Panc1 (cell line): ENCODE results near the gene RGS9. TPM values are rescaled to one million over a fixed set of nuclear protein-coding genes. Genes with fewer than 3 reads are reported as not detected.

ENCODE experiments used
- ATAC-seq: fragments of 200-7000 bp; cut with Tn5 transposase; 2 replicates; pipeline ENCODE4 v1.9.1; 2020; ENCODE audit warnings: mild to moderate bottlenecking, moderate library complexity
- BruUV-seq: library from RNA; stranded (reverse); fragments of 400-500 nt; replicated peaks from 2 replicates; lab custom pipeline; 2021; lab: Mats Ljungman, UMichigan
- CTCF ChIA-PET: fragments of 300-600 bp; sonication (Branson Sonifier 250); formaldehyde crosslinking; loops from one replicate; lab custom pipeline; 2022; ENCODE audit warnings: antibody characterized with exemption; lab: Charles Lee
- POLR2A ChIA-PET: fragments of 300-600 bp; sonication (Branson Sonifier 250); formaldehyde crosslinking; loops from one replicate; lab custom pipeline; 2022; ENCODE audit warnings: antibody characterized with exemption; lab: Charles Lee
- DNase-seq: peaks from one replicate; pipeline ENCODE4 v3.0.0-alpha.2; 2010; ENCODE audit warnings: low read depth, low spot score
- H3K27ac ChIP-seq: 2 replicates; pipeline ENCODE4 v1.5.1; 2011; ENCODE audit warnings: mild to moderate bottlenecking, low read length, inconsistent platforms
- H3K27me3 ChIP-seq: fragments of 200-500 bp; sonication (Bioruptor generic); 2 replicates; pipeline ENCODE4 v1.6.0; 2014; ENCODE audit warnings: low read length, inconsistent platforms; ENCODE audit not compliant: control insufficient read depth, insufficient read depth
- H3K36me3 ChIP-seq: fragments of 200-500 bp; sonication (Bioruptor generic); 2 replicates; pipeline ENCODE4 v1.5.1; 2014; ENCODE audit warnings: inconsistent platforms, mild to moderate bottlenecking, low read length, moderate library complexity; ENCODE audit not compliant: control insufficient read depth, insufficient read depth
- H3K4me1 ChIP-seq: 2 replicates; pipeline ENCODE4 v1.5.1; 2011; ENCODE audit warnings: inconsistent platforms, mild to moderate bottlenecking, low read length, moderate library complexity; ENCODE audit not compliant: control insufficient read depth, insufficient read depth
- H3K4me3 ChIP-seq, 2 experiments: 2 replicates each; pipeline ENCODE4 v1.5.1; 2011 to 2012; ENCODE audit warnings: low read depth in 2 of 2, low read length in 2 of 2, mild to moderate bottlenecking in 2 of 2, inconsistent platforms in 1 of 2, moderate library complexity in 1 of 2
- H3K9me3 ChIP-seq: fragments of 200-500 bp; sonication (Bioruptor generic); 2 replicates; pipeline ENCODE4 v1.5.1; 2014; ENCODE audit warnings: low read depth, mild to moderate bottlenecking, inconsistent platforms, low read length, moderate library complexity; ENCODE audit not compliant: control insufficient read depth, insufficient read depth
- POLR2AphosphoS5 ChIP-seq: IDR thresholded peaks from 2 replicates; pipeline ENCODE4 v1.6.1; 2012; ENCODE audit warnings: mild to moderate bottlenecking, low read depth, low read length, moderate library complexity
- SIN3A ChIP-seq: IDR thresholded peaks from 2 replicates; pipeline ENCODE4 v1.6.1; 2012; ENCODE audit warnings: low read depth, mild to moderate bottlenecking, low read length, moderate library complexity, borderline replicate concordance; ENCODE audit not compliant: insufficient read depth
- TCF7L2 ChIP-seq: IDR thresholded peaks from 2 replicates; pipeline ENCODE4 v1.6.1; 2011; ENCODE audit warnings: mild to moderate bottlenecking, low read depth, low read length, inconsistent platforms
- in situ Hi-C: cut with HindIII; loops from 2 replicates; pipeline ENCODE4 v1.10.0; 2016; ENCODE audit warnings: low sequenced_read_pairs, low pct_unique_long_range_greater_than_20kb
- intact Hi-C: fragments of 100-400 bp; cut with micrococcal nuclease; formaldehyde crosslinking; loops from one replicate; pipeline ENCODE4 v1.10.0; 2022; ENCODE audit not compliant: unreplicated experiment
- total RNA-seq: library from RNA; stranded (reverse); gene quantifications from one replicate; pipeline ENCODE4 v1.2.1, GENCODE V29; 2021; ENCODE audit not compliant: unreplicated experiment
- TF ChIP-seq, protein P1 (sequence below), 2 experiments: IDR thresholded peaks; 2 replicates each; pipeline ENCODE4 v1.6.1; 2011 to 2012; ENCODE audit warnings: low read depth in 2 of 2, control low read depth in 1 of 2, low read length in 1 of 2, mild to moderate bottlenecking in 1 of 2, moderate library complexity in 1 of 2; ENCODE audit not compliant: insufficient read depth in 1 of 2
- TF ChIP-seq, protein P2 (sequence below): fragments of 450-650 bp; IDR thresholded peaks from 2 replicates; pipeline ENCODE4 v1.5.1; 2017; ENCODE audit warnings: mild to moderate bottlenecking

The RGS9 gene
- total RNA-seq, 1 experiment from 2014 or later, result 3.3 TPM

DNA sequence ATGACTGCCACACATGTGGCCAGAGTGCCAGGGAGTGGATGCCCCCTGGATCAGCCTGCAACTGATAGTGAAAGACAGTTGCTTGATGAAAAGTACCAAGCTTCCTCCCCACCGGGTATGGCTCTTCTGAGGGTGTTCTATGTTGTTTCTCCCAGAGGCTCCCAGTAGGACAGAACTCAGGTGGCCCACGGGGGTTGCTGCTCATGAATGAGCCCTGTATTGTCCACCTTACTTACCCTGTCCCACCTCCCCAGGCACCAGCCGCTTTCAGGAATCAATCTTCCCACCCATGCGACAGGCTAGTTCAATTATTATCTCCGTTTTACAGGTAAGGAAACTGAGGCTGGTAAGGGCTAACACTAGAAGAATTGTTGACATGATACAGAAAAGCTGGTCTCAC, 34.9 kb upstream of the RGS9 start:
- H3K4me3 ChIP-seq, result no peak overlapping the region
- POLR2A ChIA-PET, result no interaction called here
- CTCF ChIA-PET, result no interaction called here

DNA sequence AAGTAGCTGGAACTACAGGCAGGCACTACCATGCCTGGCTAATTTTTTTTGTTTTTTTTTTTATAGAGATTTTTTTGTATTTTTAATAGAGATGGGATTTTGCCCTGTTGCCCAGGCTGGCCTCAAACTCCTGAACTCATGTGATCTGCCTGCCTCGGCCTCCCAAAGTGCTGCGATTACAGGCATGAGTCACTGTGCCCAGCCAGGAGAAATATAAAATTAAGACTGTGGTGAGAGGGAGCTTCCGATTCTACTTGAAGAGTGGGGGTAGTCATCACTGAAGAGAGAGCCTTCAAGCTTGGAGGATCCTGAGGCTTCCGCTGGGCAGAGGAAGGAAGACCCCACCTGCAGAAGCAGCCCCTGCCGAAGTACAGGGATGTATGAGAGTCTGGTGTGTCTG, 34.4 kb upstream of the RGS9 start:
- in situ Hi-C loops, result no loop called here
- Histone ChIP-seq H3K27ac (no peak overlapping the region), H3K4me3 (no peak overlapping the region), H3K27me3 (no peaks in the 10 kb centered on the region), H3K9me3 (no peaks in the 10 kb centered on the region), H3K4me1 (no peaks in the 10 kb centered on the region), H3K36me3 (no peaks in the 10 kb centered on the region)
- TF ChIP-seq, protein P1, sequence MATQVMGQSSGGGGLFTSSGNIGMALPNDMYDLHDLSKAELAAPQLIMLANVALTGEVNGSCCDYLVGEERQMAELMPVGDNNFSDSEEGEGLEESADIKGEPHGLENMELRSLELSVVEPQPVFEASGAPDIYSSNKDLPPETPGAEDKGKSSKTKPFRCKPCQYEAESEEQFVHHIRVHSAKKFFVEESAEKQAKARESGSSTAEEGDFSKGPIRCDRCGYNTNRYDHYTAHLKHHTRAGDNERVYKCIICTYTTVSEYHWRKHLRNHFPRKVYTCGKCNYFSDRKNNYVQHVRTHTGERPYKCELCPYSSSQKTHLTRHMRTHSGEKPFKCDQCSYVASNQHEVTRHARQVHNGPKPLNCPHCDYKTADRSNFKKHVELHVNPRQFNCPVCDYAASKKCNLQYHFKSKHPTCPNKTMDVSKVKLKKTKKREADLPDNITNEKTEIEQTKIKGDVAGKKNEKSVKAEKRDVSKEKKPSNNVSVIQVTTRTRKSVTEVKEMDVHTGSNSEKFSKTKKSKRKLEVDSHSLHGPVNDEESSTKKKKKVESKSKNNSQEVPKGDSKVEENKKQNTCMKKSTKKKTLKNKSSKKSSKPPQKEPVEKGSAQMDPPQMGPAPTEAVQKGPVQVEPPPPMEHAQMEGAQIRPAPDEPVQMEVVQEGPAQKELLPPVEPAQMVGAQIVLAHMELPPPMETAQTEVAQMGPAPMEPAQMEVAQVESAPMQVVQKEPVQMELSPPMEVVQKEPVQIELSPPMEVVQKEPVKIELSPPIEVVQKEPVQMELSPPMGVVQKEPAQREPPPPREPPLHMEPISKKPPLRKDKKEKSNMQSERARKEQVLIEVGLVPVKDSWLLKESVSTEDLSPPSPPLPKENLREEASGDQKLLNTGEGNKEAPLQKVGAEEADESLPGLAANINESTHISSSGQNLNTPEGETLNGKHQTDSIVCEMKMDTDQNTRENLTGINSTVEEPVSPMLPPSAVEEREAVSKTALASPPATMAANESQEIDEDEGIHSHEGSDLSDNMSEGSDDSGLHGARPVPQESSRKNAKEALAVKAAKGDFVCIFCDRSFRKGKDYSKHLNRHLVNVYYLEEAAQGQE (IDR thresholded peaks at IDR 0.05; ENCODE audit: insufficient read depth in 1 of 2, low read depth in 2 of 2, low read length in 1 of 2), result no peak
- TF ChIP-seq, protein P2, sequence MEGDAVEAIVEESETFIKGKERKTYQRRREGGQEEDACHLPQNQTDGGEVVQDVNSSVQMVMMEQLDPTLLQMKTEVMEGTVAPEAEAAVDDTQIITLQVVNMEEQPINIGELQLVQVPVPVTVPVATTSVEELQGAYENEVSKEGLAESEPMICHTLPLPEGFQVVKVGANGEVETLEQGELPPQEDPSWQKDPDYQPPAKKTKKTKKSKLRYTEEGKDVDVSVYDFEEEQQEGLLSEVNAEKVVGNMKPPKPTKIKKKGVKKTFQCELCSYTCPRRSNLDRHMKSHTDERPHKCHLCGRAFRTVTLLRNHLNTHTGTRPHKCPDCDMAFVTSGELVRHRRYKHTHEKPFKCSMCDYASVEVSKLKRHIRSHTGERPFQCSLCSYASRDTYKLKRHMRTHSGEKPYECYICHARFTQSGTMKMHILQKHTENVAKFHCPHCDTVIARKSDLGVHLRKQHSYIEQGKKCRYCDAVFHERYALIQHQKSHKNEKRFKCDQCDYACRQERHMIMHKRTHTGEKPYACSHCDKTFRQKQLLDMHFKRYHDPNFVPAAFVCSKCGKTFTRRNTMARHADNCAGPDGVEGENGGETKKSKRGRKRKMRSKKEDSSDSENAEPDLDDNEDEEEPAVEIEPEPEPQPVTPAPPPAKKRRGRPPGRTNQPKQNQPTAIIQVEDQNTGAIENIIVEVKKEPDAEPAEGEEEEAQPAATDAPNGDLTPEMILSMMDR, result no peak
- TF ChIP-seq TCF7L2 (no peak), POLR2AphosphoS5 (no peak), SIN3A (no peak)
- ATAC-seq (no peak), DNase-seq (no peak)
- CTCF ChIA-PET, result no interaction called here
- BruUV-seq, result no TSS peak
- POLR2A ChIA-PET, result no interaction called here
- intact Hi-C loops, result no loop called here

More for the DNA sequence above, 34.9 kb upstream of the RGS9 start:
- DNase-seq (no peak), ATAC-seq (no peak)
- TF ChIP-seq, protein P1 (IDR thresholded peaks at IDR 0.05; ENCODE audit: insufficient read depth in 1 of 2, low read depth in 2 of 2, low read length in 1 of 2), result no peak
- TF ChIP-seq POLR2AphosphoS5 (no peak), SIN3A (no peak), TCF7L2 (no peak)
- TF ChIP-seq, protein P2, result no peak
- Histone ChIP-seq H3K36me3 (no peaks in the 10 kb centered on the region), H3K9me3 (no peaks in the 10 kb centered on the region), H3K4me1 (no peaks in the 10 kb centered on the region), H3K27ac (no peak overlapping the region), H3K27me3 (no peaks in the 10 kb centered on the region)
- BruUV-seq, result no TSS peak
- intact Hi-C loops (no loop called here), in situ Hi-C loops (no loop called here)
